Adrenal gland (tissue), 5 donors: ENCODE results near the gene EIF3F.

Experiments used
- CTCF ChIP-seq, 6 experiments: fragments of 450-650 bp in 4 of 6; fragments of 200-600 bp in 2 of 6; sonication (generic) in 1 of 6; IDR thresholded peaks; 1 replicate in 5 of 6; 2 replicates in 1 of 6; pipeline versions ENCODE4 v1.5.1 to v1.8.0; 2016 to 2021; ENCODE audit warnings: antibody characterized with exemption in 6 of 6, mild to moderate bottlenecking in 2 of 6, moderate library complexity in 1 of 6
- POLR2A ChIP-seq, 2 donors: fragments of 450-650 bp; IDR thresholded peaks; one replicate each; pipeline ENCODE4 v1.6.1; 2017; ENCODE audit warnings: antibody characterized with exemption in 2 of 2, mild to moderate bottlenecking in 2 of 2, moderate library complexity in 1 of 2
- donor health status: DM: no; HTN: no; CAD: no.

GRCh38 chr11:8038811-8039529 lies 51.8 kb downstream of the EIF3F start:
- TF ChIP-seq CTCF (IDR thresholded peaks at IDR 0.05) = no peak
- TF ChIP-seq POLR2A (IDR thresholded peaks at IDR 0.05) = no peak
